DND-41 (cell line): ENCODE results near the gene SYT15.
"Not testable (repeated sequence)": the region's sequence is repeated elsewhere in the genome, so short reads cannot be mapped to it uniquely, and the experiment has no call there.

Experiments
- ATAC-seq: fragments of 200-7000 bp; cut with Tn5 transposase; 3 replicates; pipeline ENCODE4 v1.9.1; 2021; ENCODE audit warnings: low read depth; ENCODE audit not compliant: insufficient read depth
- DNase-seq: peaks from one replicate; pipeline ENCODE4 v3.0.0-alpha.2; 2020
- H2AFZ ChIP-seq: 2 replicates; pipeline ENCODE4 v1.6.0; 2012; ENCODE audit warnings: low read depth, low read length
- H3K27ac ChIP-seq: 2 replicates; pipeline ENCODE4 v1.5.1; 2012; ENCODE audit warnings: low read length, inconsistent platforms
- H3K27me3 ChIP-seq: fragments of 200-600 bp; sonication (generic); 2 replicates; pipeline ENCODE4 v1.6.0; 2012; ENCODE audit warnings: low read length, mild to moderate bottlenecking, inconsistent platforms; ENCODE audit not compliant: insufficient read depth, poor library complexity
- H3K36me3 ChIP-seq: 2 replicates; pipeline ENCODE4 v1.5.1; 2012; ENCODE audit warnings: low read length, inconsistent platforms; ENCODE audit not compliant: insufficient read depth
- H3K4me1 ChIP-seq: 2 replicates; pipeline ENCODE4 v1.5.1; 2012; ENCODE audit warnings: mild to moderate bottlenecking, low read length; ENCODE audit not compliant: insufficient read depth
- H3K4me2 ChIP-seq: 2 replicates; pipeline ENCODE4 v1.6.0; 2012; ENCODE audit warnings: mild to moderate bottlenecking, moderate library complexity, low read length, inconsistent platforms; ENCODE audit not compliant: insufficient read depth
- H3K4me3 ChIP-seq, 2 experiments: fragments of 200-600 bp in 1 of 2; shearing (Covaris generic) in 1 of 2; 2 replicates each; pipeline ENCODE4 v1.5.1; 2012 to 2016; ENCODE audit warnings: inconsistent platforms in 2 of 2, low read length in 2 of 2, mild to moderate bottlenecking in 2 of 2, low read depth in 1 of 2, moderate library complexity in 1 of 2
- H3K79me2 ChIP-seq: 2 replicates; pipeline ENCODE4 v1.6.0; 2012; ENCODE audit warnings: low read length, inconsistent platforms; ENCODE audit not compliant: insufficient read depth
- H3K9ac ChIP-seq: 2 replicates; pipeline ENCODE4 v1.6.0; 2012; ENCODE audit warnings: low read depth, mild to moderate bottlenecking, inconsistent platforms, low read length, moderate library complexity
- H3K9me3 ChIP-seq: 2 replicates; pipeline ENCODE4 v1.5.1; 2012; ENCODE audit warnings: low read length, moderate library complexity, mild to moderate bottlenecking, inconsistent platforms; ENCODE audit not compliant: insufficient read depth, severe bottlenecking
- H4K20me1 ChIP-seq: 2 replicates; pipeline ENCODE4 v1.6.0; 2012; ENCODE audit warnings: low read length; ENCODE audit not compliant: insufficient read depth
- CTCF ChIP-seq: IDR thresholded peaks from 2 replicates; pipeline ENCODE4 v1.5.1; 2012; ENCODE audit warnings: borderline replicate concordance, low read length, moderate library complexity, mild to moderate bottlenecking; ENCODE audit not compliant: poor library complexity, severe bottlenecking; ENCODE audit errors: extremely low read depth
- EZH2 ChIP-seq: IDR thresholded peaks from 3 replicates; pipeline ENCODE4 v1.6.1; 2012; ENCODE audit warnings: borderline replicate concordance, low read depth, mild to moderate bottlenecking, moderate library complexity, low read length, inconsistent platforms; ENCODE audit not compliant: severe bottlenecking

SYT15 gene

GRCh38 chr10:46559231-46559671 lies 19.7 kb upstream of the SYT15 start:
- Histone ChIP-seq H3K4me2 (no peak overlapping the region), H3K27ac (no peak overlapping the region), H2AFZ (no peak overlapping the region), H3K4me3 (no peak overlapping the region), H3K27me3 (peaks cover 5% of the 10 kb centered on the region), H3K79me2 (no peaks in the 10 kb centered on the region), H3K9me3 (no peaks in the 10 kb centered on the region), H3K4me1 (no peaks in the 10 kb centered on the region), H3K9ac (no peak overlapping the region), H4K20me1 (no peaks in the 10 kb centered on the region), H3K36me3 (no peaks in the 10 kb centered on the region)
- DNase-seq (peak; percentile 3), ATAC-seq (no peak)
- TF ChIP-seq CTCF (no peak), EZH2 (no peak)

DNA sequence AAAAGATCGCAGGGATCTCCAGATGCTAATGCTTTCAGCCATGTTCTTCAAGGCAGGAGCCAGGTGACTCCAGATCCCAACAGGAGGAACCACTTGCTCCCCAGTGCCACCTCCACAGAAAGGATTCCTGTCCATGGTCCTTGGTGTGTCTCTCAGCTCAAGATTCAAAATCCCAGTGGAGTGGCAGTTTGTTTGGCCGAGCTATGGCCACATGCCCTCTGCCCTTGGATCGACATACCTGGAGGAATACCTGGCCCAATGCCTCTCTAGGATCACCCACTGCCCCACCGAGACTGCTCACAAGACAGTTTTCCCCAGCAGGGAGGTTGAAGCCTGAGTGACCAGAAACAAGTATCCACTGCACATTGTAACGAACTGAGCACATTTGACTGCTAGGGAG lies 18.5 kb upstream of the SYT15 start:
- Histone ChIP-seq H3K4me3 (no peak overlapping the region), H4K20me1 (no peaks in the 10 kb centered on the region), H2AFZ (no peak overlapping the region), H3K27ac (no peak overlapping the region), H3K4me2 (no peak overlapping the region), H3K79me2 (no peaks in the 10 kb centered on the region), H3K27me3 (peaks cover 5% of the 10 kb centered on the region), H3K9me3 (no peaks in the 10 kb centered on the region), H3K4me1 (no peaks in the 10 kb centered on the region), H3K9ac (no peak overlapping the region), H3K36me3 (no peaks in the 10 kb centered on the region)
- no peak for TF ChIP-seq CTCF
- TF ChIP-seq EZH2: no peak
- ATAC-seq: no peak
- DNase-seq: peak; percentile 1

GRCh38 chr10:46560952-46561351 lies 18.0 kb upstream of the SYT15 start:
- Histone ChIP-seq H3K4me3 (no peak overlapping the region), H2AFZ (no peak overlapping the region), H3K9me3 (no peaks in the 10 kb centered on the region), H3K79me2 (no peaks in the 10 kb centered on the region), H3K4me1 (no peaks in the 10 kb centered on the region), H3K36me3 (no peaks in the 10 kb centered on the region), H3K9ac (no peak overlapping the region), H3K27me3 (peaks cover 5% of the 10 kb centered on the region), H3K4me2 (no peak overlapping the region), H4K20me1 (no peaks in the 10 kb centered on the region), H3K27ac (no peak overlapping the region)
- no peak for TF ChIP-seq CTCF
- no peak for TF ChIP-seq EZH2
- no peak for ATAC-seq
- DNase-seq: peak; percentile 1

- not testable (repeated sequence) for H4K20me1 ChIP-seq, H3K9ac ChIP-seq, H3K36me3 ChIP-seq, H3K9me3 ChIP-seq, H3K4me1 ChIP-seq, H3K4me3 ChIP-seq, H3K79me2 ChIP-seq, H3K27ac ChIP-seq, H3K27me3 ChIP-seq, H3K4me2 ChIP-seq, H2AFZ ChIP-seq
- peak; percentile 73 for TF ChIP-seq CTCF
- ATAC-seq: peak; percentile 98
- DNase-seq: peak; percentile 69
These were observed 13.2 kb upstream of the SYT15 start for GRCh38 chr10:46565591-46566332.

- H3K4me3 ChIP-seq, H4K20me1 ChIP-seq: not testable (repeated sequence)
These were observed 11.8 kb upstream of the SYT15 start for GRCh38 chr10:46567151-46567550.

More at GRCh38 chr10:46567151-46567550, 11.8 kb upstream of the SYT15 start:
- not testable (repeated sequence) for DNase-seq, H3K27ac ChIP-seq, H3K9ac ChIP-seq, H3K4me2 ChIP-seq, H3K79me2 ChIP-seq, H3K4me1 ChIP-seq, H3K27me3 ChIP-seq, H2AFZ ChIP-seq, ATAC-seq, H3K9me3 ChIP-seq, H3K36me3 ChIP-seq
